Naive B cell (primary cell): Measurements from ENCODE around the gene ALDH1L2. TPM values are rescaled to one million over a fixed set of nuclear protein-coding genes. Genes with fewer than 3 reads are reported as not detected.
"Not testable (repeated sequence)": the region's sequence is repeated elsewhere in the genome, so short reads cannot be mapped to it uniquely, and the experiment has no call there.

Source experiments
- ATAC-seq, 2 donors: fragments of 150-1000 bp; cut with Tn5 transposase; 2 replicates each; pipeline ENCODE4 v1.10.0; 2021; ENCODE audit warnings: low read depth in 2 of 2, mild to moderate bottlenecking in 2 of 2, moderate library complexity in 2 of 2
- DNase-seq: peaks from one replicate; pipeline ENCODE4 v3.0.0; 2022
- H3K27ac Mint-ChIP-seq, 6 donors: one replicate each; pipeline ENCODE4 v1.8.0; 2020 to 2022; ENCODE audit warnings: mild to moderate bottlenecking in 6 of 6, mixed read lengths in 6 of 6, moderate library complexity in 5 of 6, inconsistent platforms in 2 of 6
- H3K27me3 Mint-ChIP-seq, 3 donors: one replicate each; pipeline ENCODE4 v1.8.0; 2021 to 2022; ENCODE audit warnings: mixed read lengths in 3 of 3, mild to moderate bottlenecking in 1 of 3
- H3K36me3 Mint-ChIP-seq, 2 donors: one replicate each; pipeline ENCODE4 v1.8.0; 2020 to 2022; ENCODE audit warnings: mixed read lengths in 2 of 2, inconsistent platforms in 1 of 2, mild to moderate bottlenecking in 1 of 2
- H3K4me1 Mint-ChIP-seq, 3 donors: one replicate each; pipeline ENCODE4 v1.8.0; 2020 to 2022; ENCODE audit warnings: mixed read lengths in 3 of 3, inconsistent platforms in 1 of 3, mild to moderate bottlenecking in 1 of 3, moderate library complexity in 1 of 3
- H3K4me3 Mint-ChIP-seq, 8 donors: one replicate each; pipeline ENCODE4 v1.8.0; 2020 to 2022; ENCODE audit warnings: mild to moderate bottlenecking in 8 of 8, mixed read lengths in 8 of 8, moderate library complexity in 8 of 8, inconsistent platforms in 2 of 8
- H3K9me3 Mint-ChIP-seq, 7 donors: one replicate each; pipeline ENCODE4 v1.8.0; 2020 to 2022; ENCODE audit warnings: mixed read lengths in 7 of 7, mild to moderate bottlenecking in 5 of 7, inconsistent platforms in 2 of 7, moderate library complexity in 1 of 7
- polyA plus RNA-seq, 6 donors: library from polyadenylated mRNA; unstranded; fragments of 300-500 nt; fragmentation: Illumina TruSeq; gene quantifications; one replicate each; pipeline ENCODE4 v1.2.3, GENCODE V29; 2021; ENCODE audit warnings: low read depth in 6 of 6

ALDH1L2 gene
- polyA plus RNA-seq, 6 donors from 2014 or later, result not detected

DNA sequence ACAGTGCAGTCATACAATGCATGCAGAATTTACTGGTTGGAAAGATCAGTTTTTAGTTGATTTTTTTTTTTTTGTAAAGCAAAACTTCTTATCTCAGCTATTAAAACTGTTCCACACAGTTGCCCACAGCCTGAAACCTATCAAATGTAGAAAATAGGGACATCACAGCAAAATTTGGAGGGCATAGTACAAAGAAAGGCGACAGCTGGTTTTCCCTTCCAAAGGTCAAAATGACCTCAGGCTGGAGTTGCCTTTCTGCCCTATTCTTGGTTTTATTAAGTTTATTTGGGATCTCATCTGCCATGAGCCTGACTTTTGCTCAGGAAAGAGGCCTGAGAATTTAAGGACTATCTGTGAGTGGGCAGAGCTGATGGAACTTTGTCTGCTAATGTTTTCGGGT is 69.7 kb downstream of the ALDH1L2 start:
- DNase-seq, result no peak
- Mint-ChIP-seq H3K27me3 (no peaks in the 10 kb centered on the region), H3K4me3 (no peak overlapping the region), H3K36me3 (peaks cover 34 to 36% of the 10 kb centered on the region in 2 donors), H3K4me1 (peaks cover 0 to 9% (median 0%) of the 10 kb centered on the region in 3 donors), H3K9me3 (peaks cover 0 to 28% (median 19%) of the 10 kb centered on the region in 7 donors), H3K27ac (no peak overlapping the region)
- ATAC-seq, result no peak

DNA sequence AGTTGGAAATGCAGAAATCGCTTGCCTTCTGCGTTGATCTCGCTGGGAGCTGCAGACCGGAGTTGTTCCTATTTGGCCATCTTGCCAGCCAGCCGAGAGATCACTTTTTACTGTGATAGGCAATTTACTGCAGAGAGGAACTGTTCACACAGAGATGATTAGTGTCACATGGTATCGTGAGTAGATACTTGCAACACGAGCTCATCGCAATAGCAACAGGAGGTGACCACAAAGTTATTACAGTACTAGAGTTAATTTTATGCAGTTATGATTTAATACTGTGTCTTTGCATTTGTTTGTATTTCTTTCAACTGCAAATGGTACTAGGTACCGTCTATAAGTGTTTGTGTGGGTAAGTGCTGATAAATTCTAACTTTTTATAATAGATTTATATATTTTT is 70.4 kb downstream of the ALDH1L2 start:
- Mint-ChIP-seq H3K9me3 (peaks cover 0 to 34% (median 21%) of the 10 kb centered on the region in 7 donors), H3K36me3 (peaks cover 42 to 43% of the 10 kb centered on the region in 2 donors), H3K4me1 (peaks cover 0 to 9% (median 4%) of the 10 kb centered on the region in 3 donors), H3K4me3 (no peak overlapping the region), H3K27me3 (no peaks in the 10 kb centered on the region), H3K27ac (no peak overlapping the region)
- ATAC-seq (no peak), DNase-seq (no peak)

DNA sequence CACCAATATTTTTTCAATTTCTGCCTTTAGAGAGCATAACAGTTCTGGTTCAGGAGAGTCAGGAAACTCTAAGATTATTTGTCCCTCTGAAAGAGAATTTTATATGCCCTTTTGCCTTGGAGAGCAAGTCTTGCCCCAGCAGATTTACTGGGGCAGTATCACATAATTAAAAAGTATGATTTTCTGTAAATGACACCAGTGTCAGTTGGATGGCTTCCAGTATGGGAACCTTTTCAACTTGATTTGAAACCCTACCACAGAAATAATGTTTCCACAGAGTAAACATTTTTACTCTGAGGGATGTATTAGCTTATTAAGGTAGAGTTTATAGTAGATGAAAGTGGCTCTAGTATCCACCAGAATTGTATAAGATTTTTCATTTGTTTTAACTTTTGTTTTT is 82.8 kb downstream of the ALDH1L2 start:
- H3K27ac Mint-ChIP-seq, result no peak overlapping the region
- peaks cover 0 to 6% (median 2%) of the 10 kb centered on the region in 7 donors for H3K9me3 Mint-ChIP-seq
- no peak for DNase-seq
- peaks cover 0 to 6% (median 0%) of the 10 kb centered on the region in 3 donors for H3K4me1 Mint-ChIP-seq
- no peak overlapping the region for H3K4me3 Mint-ChIP-seq
- ATAC-seq, result no peak
- peaks cover 71 to 77% of the 10 kb centered on the region in 2 donors for H3K36me3 Mint-ChIP-seq
- H3K27me3 Mint-ChIP-seq, result no peaks in the 10 kb centered on the region

DNA sequence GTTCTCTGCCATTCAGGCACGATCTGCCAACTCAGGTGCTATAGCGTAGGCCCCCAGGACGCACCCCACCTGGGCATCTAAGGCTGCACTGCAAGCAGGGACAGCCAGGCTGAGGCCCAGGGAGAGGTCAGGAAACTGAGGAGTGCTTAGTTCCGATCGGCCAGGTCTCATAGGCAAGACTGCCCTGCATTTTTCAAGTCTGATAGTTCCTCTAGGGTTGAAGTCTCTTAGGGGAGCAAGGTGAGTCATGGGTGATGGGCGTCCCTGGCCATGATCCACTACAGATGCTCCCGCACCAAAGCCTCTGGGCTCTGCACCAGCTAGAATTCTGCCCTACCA is 84.9 kb downstream of the ALDH1L2 start:
- ATAC-seq (no peak), DNase-seq (no peak)
- Mint-ChIP-seq H3K4me1 (peaks cover 0 to 6% (median 0%) of the 10 kb centered on the region in 3 donors), H3K4me3 (no peak overlapping the region), H3K36me3 (peaks cover 52 to 69% of the 10 kb centered on the region in 2 donors), H3K9me3 (no peaks in the 10 kb centered on the region), H3K27ac (no peak overlapping the region), H3K27me3 (no peaks in the 10 kb centered on the region)

DNA sequence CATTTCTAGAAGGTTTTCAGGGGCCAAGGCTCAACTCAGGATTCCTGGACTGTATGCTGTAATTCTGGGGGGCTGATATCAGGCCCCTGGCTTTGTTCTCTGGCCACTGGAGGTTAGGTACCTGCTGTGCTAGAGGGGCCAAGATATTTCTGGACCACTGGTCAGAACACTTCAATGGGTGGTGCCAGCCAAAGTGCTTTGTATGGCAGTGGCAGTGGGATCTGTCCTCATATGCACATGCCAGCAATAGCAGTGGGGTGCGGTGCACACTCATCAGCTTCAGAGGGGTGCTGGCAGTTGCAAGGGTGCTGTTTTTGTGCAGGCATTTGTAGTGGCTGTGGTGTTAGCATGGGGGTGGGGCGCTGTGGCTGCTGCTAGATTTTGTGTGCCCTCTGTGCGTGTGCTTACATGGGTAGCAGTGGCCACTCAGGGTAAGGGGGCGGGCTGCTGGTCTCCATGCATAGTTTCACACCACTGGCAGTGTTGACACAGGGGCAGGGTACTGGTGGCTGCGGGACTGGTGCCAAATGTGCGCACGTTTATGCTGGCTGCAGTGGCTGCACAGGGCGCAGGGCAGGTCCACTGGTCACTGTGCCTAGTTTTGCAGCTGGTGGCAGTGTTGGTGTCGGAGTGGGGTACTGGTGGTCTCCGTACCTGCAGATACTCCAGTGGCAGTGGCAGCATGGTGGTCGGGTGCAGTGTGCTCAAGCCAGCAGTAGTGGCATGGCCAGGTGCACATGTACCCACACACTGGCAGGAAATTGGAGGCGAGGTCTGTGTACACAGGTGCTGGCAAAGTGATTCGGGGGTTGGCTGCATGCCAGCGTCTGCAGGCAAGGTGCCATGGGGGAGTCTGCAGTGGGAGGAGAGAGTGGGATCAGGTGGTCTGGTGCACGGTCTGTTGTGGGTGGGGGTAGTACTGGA is 85.6 kb downstream of the ALDH1L2 start:
- no peaks in the 10 kb centered on the region for H3K27me3 Mint-ChIP-seq
- DNase-seq (no peak), ATAC-seq (no peak)
- H3K36me3 Mint-ChIP-seq, result peaks cover 52 to 63% of the 10 kb centered on the region in 2 donors
- peaks cover 0 to 6% (median 0%) of the 10 kb centered on the region in 3 donors for H3K4me1 Mint-ChIP-seq
- no peak overlapping the region for H3K4me3 Mint-ChIP-seq
- H3K27ac Mint-ChIP-seq, result no peak overlapping the region
- H3K9me3 Mint-ChIP-seq, result no peaks in the 10 kb centered on the region

DNA sequence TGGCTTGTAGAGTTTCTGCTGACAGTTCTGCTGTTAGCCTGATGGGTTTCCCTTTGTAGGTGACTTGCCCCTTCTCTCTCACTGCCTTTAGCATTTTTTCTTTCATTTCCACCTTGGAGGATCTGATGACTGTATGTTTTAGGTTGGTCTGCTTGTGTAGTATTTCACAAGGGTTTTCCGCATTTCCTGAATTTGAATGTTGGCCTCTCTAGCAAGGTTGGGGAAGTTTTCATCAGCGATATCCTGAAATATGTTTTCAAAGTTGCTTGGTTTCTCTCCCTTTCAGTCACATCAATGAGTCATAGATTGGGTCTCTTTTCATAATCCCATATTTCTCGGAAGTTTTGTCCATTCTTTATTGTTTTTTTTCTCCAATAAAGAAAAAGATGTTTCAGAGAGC is 86.7 kb downstream of the ALDH1L2 start:
- Mint-ChIP-seq H3K36me3 (peaks cover 52 to 55% of the 10 kb centered on the region in 2 donors), H3K27ac (no peak overlapping the region), H3K9me3 (no peaks in the 10 kb centered on the region), H3K4me1 (peaks cover 0 to 6% (median 0%) of the 10 kb centered on the region in 3 donors), H3K27me3 (no peaks in the 10 kb centered on the region), H3K4me3 (no peak overlapping the region)
- ATAC-seq, result no peak
- DNase-seq, result no peak

DNA sequence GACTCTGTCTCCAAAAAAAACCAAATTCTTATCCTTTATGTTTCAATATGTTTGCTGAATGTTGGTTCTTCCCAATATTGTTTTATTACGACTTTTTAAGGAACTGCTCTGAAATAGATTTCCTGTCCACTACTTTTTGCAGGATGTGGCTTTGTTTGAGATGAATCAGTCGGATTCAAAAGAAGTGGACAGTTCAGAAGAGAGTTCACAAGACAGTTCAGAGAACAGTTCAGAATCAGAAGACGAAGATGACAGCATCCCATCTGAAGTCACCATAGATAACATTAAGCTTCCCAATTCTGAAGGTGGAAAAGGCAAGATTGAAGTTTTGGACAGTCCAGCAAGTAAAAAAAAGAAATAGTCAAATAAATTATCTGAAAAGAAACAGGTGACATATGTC is 89.9 kb downstream of the ALDH1L2 start:
- DNase-seq, result no peak
- no peak for ATAC-seq
- Mint-ChIP-seq H3K27ac (no peak overlapping the region), H3K36me3 (peaks cover 38 to 40% of the 10 kb centered on the region in 2 donors), H3K4me1 (peaks cover 0 to 5% (median 3%) of the 10 kb centered on the region in 3 donors), H3K27me3 (no peaks in the 10 kb centered on the region), H3K4me3 (no peak overlapping the region), H3K9me3 (no peaks in the 10 kb centered on the region)

DNA sequence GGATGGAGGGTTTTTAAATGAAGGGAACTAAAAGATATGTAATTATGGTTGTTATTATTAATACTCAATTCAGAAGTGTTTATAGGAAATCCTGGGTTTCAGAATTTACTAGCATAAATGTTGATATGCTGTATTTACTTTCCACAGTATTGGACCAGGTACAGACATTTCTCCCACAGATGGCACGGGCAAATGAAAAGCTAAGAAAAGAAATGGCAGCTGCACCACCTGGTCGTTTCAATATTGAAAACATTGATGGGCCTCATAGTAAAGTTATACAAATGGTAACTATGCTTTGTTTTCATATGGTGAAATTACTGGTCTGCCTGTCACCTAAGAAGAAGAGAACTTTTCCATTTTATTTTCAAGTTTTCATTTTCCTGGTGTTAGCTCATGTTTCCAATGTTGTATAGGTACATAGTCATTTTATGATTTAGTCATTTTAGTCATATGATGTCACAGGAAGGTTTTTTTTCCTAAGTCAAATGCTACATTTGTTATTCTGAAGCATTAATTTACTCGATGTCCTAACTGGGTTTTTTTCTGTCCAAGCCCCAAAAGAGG is 92.6 kb downstream of the ALDH1L2 start:
- DNase-seq, result no peak
- Mint-ChIP-seq H3K9me3 (no peaks in the 10 kb centered on the region), H3K36me3 (peaks cover 20 to 23% of the 10 kb centered on the region in 2 donors), H3K27me3 (no peaks in the 10 kb centered on the region), H3K4me1 (peaks cover 15 to 21% (median 17%) of the 10 kb centered on the region in 3 donors), H3K4me3 (no peak overlapping the region), H3K27ac (no peak overlapping the region)
- no peak for ATAC-seq

DNA sequence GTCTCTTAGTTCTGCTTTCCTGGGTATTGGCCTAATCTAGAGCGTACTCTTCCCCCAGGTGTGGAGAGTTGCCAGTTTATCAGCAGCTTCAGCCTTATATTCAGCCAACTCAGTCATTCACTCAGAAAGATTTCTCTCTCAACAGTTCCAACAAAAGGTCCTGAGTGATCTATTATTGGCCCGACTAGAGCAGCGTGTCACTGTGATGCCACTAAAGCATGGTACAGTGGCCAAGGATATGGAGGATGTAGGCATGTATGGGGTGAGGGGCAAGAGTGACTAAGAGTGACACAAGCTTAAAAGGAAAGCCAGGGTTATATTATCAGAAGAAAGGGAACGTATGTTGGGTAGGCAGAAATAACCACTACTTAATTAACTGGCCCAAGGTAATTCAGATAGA is 93.3 kb downstream of the ALDH1L2 start:
- Mint-ChIP-seq H3K27me3 (no peaks in the 10 kb centered on the region), H3K27ac (no peak overlapping the region), H3K4me3 (no peak overlapping the region), H3K4me1 (peaks cover 19 to 23% (median 21%) of the 10 kb centered on the region in 3 donors), H3K9me3 (no peaks in the 10 kb centered on the region), H3K36me3 (peaks cover 19 to 20% of the 10 kb centered on the region in 2 donors)
- ATAC-seq (no peak), DNase-seq (no peak)

DNA sequence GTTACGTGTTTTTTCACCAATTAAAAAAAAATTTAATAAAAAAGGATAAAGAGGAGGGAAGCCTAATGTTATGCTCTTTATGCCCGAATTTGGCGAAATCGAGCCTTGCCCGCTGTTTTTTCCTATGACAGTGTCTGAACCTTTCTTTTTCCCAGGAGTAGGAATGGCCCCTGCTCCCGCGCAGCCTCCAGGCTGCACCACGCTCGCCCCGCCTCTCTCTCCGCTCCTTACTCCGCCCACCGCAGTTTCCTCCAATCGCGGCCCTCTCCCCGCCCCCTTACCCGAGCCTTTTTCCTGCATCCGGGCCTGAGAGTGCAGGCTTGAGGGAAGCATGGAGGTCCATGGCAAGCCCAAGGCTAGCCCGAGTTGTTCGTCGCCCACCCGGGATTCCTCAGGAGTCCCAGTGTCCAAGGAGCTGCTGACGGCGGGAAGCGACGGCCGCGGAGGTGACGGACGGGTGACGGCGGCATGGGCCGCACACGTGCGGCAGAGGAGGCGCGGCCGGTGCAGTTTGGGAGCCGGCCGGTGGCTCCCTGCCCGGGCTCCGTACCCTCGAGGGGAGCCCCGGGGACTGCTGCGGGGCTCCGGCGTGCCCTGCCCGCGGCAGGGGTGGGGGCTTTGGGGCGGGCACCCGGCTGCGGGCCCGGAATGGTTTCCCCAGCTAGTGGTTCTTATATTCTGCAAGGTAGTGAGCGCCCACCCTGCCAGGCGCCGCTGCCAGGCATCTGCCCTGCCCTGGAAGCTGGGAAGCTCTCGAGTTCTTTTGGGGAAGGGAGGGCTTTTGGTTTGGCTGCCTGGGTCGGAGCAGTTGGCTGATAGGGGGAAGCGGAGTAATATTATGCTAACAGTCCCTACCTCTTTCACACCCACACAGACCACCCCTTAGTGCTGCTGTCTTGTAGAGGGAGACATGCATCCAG is 98.0 kb downstream of the ALDH1L2 start, which contains the start of gene NOPCHAP1:
Gene NOPCHAP1, plus strand, starts transcription at position 295 of the 920 bp plus-strand sequence. Its CDS starts 37 bp downstream, at position 332.
- peaks cover 28 to 30% (median 29%) of the 10 kb centered on the region in 3 donors for H3K4me1 Mint-ChIP-seq
- peak; percentile 97 to 98 for ATAC-seq
- H3K4me3 Mint-ChIP-seq, result peak within 1 kb of the TSS; percentile 87 to 95 (median 94)
- no peaks in the 10 kb centered on the region for H3K9me3 Mint-ChIP-seq
- peaks cover 11 to 14% of the 10 kb centered on the region in 2 donors for H3K36me3 Mint-ChIP-seq
- DNase-seq, result peak; percentile 82
- no peaks in the 10 kb centered on the region for H3K27me3 Mint-ChIP-seq
- peak within 1 kb of the TSS; percentile 72 to 96 (median 86) for H3K27ac Mint-ChIP-seq

DNA sequence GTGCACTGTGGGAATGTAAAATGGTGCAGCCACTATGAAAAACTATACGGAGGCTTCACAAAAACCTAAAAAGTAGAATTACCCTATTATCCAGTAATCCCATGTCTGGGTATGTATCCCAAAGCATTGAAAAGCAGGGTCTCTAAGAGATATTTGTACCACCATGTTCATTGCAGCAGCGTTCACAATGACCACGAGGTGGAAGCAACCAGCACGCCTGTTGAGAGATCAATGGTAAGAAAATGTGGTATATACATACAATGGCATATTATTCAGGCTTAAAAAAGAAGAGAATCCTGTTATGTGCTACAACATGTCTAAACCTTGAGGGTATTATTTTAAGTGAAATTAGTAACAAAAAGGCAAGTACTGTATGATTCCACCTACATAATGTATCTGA is 99.1 kb downstream of the ALDH1L2 start:
- H3K4me1 Mint-ChIP-seq, result peaks cover 28 to 30% (median 29%) of the 10 kb centered on the region in 3 donors
- H3K27ac Mint-ChIP-seq, result peak overlapping the region in 3 of 6 donors; percentile 73 to 96 (median 91)
- peaks cover 10 to 11% of the 10 kb centered on the region in 2 donors for H3K36me3 Mint-ChIP-seq
- no peaks in the 10 kb centered on the region for H3K27me3 Mint-ChIP-seq
- peak overlapping the region; percentile 87 to 95 (median 94) for H3K4me3 Mint-ChIP-seq
- ATAC-seq (no peak), DNase-seq (no peak)
- no peaks in the 10 kb centered on the region for H3K9me3 Mint-ChIP-seq

DNA sequence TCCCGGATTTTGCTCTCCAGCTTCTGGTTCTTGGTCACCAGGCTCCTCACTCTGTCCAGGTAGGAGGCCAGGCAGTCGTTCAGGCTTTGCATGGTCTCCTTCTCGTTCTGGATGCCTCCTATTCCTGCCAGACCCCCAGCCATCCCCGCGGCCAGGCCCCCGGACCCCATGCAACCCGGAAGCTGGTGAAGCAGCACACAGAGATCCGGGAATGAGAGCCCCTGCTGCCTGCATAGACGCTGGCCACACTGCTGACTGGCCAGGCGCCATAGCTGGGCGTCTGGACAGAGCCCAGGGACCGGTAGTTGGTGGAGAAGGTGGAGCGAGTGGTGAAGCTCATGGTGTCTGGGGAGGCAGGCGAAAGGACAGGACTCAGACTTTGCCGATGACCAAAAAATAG is 106.6 kb downstream of the ALDH1L2 start:
- not testable (repeated sequence) for H3K9me3 Mint-ChIP-seq, H3K36me3 Mint-ChIP-seq, DNase-seq, ATAC-seq, H3K27me3 Mint-ChIP-seq
- Mint-ChIP-seq H3K27ac (peak overlapping the region in 3 of 6 donors; percentile 63 to 86 (median 85)), H3K4me3 (peak overlapping the region in 1 of 8 donors; percentile 71), H3K4me1 (peaks cover 14 to 36% (median 16%) of the 10 kb centered on the region in 3 donors)

DNA sequence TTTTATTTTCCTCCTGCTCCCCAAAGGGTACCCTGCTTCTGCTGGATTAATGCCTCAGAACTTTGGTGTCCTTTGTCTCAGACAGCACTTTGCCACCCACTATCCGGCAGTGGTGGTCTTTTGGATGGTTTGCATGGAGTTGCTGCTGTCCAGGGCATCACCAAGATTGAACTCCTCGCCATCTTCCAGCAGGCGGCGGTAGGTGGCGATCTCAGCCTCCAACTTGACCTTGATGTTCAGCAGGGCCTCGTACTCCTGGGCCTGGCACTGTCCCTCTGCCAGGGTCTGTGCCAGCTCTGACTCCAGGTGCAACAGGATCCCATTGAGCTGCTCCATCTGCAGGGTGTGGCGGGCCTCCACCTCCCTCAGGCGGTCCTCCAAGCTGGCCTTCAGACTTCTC is 107.6 kb downstream of the ALDH1L2 start:
- Mint-ChIP-seq H3K27ac (peak overlapping the region in 1 of 6 donors; percentile 67), H3K4me1 (peaks cover 14 to 36% (median 16%) of the 10 kb centered on the region in 3 donors), H3K36me3 (no peaks in the 10 kb centered on the region), H3K9me3 (no peaks in the 10 kb centered on the region), H3K27me3 (no peaks in the 10 kb centered on the region), H3K4me3 (peak overlapping the region in 1 of 8 donors; percentile 16)
- DNase-seq (no peak), ATAC-seq (no peak)
